Mesothelial cell of epicardium (in vitro differentiated cells): Measurements from ENCODE around the gene H6PD. TPM values are rescaled to one million over a fixed set of nuclear protein-coding genes. Genes with fewer than 3 reads are reported as not detected.

ENCODE experiments used
- DNase-seq, 2 experiments: peaks; one replicate each; pipeline ENCODE4 v3.0.0; 2021; ENCODE audit warnings: low spot score in 2 of 2; ENCODE audit not compliant: unreplicated experiment in 2 of 2
- H3K27ac Mint-ChIP-seq: 2 replicates; pipeline ENCODE4 v1.8.0; 2021; ENCODE audit warnings: mixed read lengths
- H3K27me3 Mint-ChIP-seq: 2 replicates; pipeline ENCODE4 v1.8.0; 2021; ENCODE audit warnings: low read depth, mixed read lengths
- H3K36me3 Mint-ChIP-seq: 2 replicates; pipeline ENCODE4 v1.8.0; 2021; ENCODE audit warnings: mixed read lengths
- H3K4me1 Mint-ChIP-seq: 2 replicates; pipeline ENCODE4 v1.8.0; 2021; ENCODE audit warnings: mixed read lengths
- H3K4me3 Mint-ChIP-seq: 2 replicates; pipeline ENCODE4 v1.8.0; 2021; ENCODE audit warnings: mild to moderate bottlenecking, moderate library complexity, mixed read lengths
- H3K9me3 Mint-ChIP-seq: 2 replicates; pipeline ENCODE4 v1.8.0; 2021; ENCODE audit warnings: mixed read lengths
- CTCF ChIP-seq: fragments of 200-600 bp; sonication (generic); IDR thresholded peaks from one replicate; pipeline ENCODE4 v1.5.0; 2021; ENCODE audit warnings: antibody characterized with exemption; ENCODE audit not compliant: unreplicated experiment
- total RNA-seq: library from RNA; stranded (reverse); gene quantifications from 3 replicates; pipeline ENCODE4 v1.2.1, GENCODE V29; 2021

The H6PD gene
- total RNA-seq, 1 donor from 2014 or later, result 73.1 TPM

GRCh38 chr1:9311029-9311428, 76.5 kb downstream of the H6PD start:
- DNase-seq, result no peak
- H3K4me1 Mint-ChIP-seq, result peaks cover 18% of the 10 kb centered on the region
- peak overlapping the region; percentile 72 for H3K27ac Mint-ChIP-seq
- H3K4me3 Mint-ChIP-seq, result no peak overlapping the region
- no peaks in the 10 kb centered on the region for H3K27me3 Mint-ChIP-seq
- H3K9me3 Mint-ChIP-seq, result no peaks in the 10 kb centered on the region
- H3K36me3 Mint-ChIP-seq, result no peaks in the 10 kb centered on the region
- no peak for TF ChIP-seq CTCF

- peak overlapping the region; percentile 72 for H3K27ac Mint-ChIP-seq
- no peaks in the 10 kb centered on the region for H3K36me3 Mint-ChIP-seq
- H3K4me3 Mint-ChIP-seq, result no peak overlapping the region
- peaks cover 18% of the 10 kb centered on the region for H3K4me1 Mint-ChIP-seq
- DNase-seq, result no peak
- TF ChIP-seq CTCF, result no peak
- no peaks in the 10 kb centered on the region for H3K9me3 Mint-ChIP-seq
- no peaks in the 10 kb centered on the region for H3K27me3 Mint-ChIP-seq
These were observed 76.9 kb downstream of the H6PD start for GRCh38 chr1:9311479-9311878.

- Mint-ChIP-seq H3K9me3 (no peaks in the 10 kb centered on the region), H3K27ac (peak overlapping the region; percentile 34), H3K27me3 (no peaks in the 10 kb centered on the region), H3K36me3 (no peaks in the 10 kb centered on the region), H3K4me3 (no peak overlapping the region), H3K4me1 (peaks cover 17% of the 10 kb centered on the region)
- no peak for DNase-seq
- no peak for TF ChIP-seq CTCF
These were observed 77.7 kb downstream of the H6PD start for GRCh38 chr1:9312168-9312720.

- DNase-seq, result no peak
- Mint-ChIP-seq H3K27me3 (no peaks in the 10 kb centered on the region), H3K4me3 (no peak overlapping the region), H3K27ac (peak overlapping the region; percentile 22), H3K36me3 (no peaks in the 10 kb centered on the region), H3K9me3 (no peaks in the 10 kb centered on the region), H3K4me1 (peaks cover 20% of the 10 kb centered on the region)
- no peak for TF ChIP-seq CTCF
These were observed 79.0 kb downstream of the H6PD start for GRCh38 chr1:9313576-9313975.

- Mint-ChIP-seq H3K27ac (no peak overlapping the region), H3K27me3 (no peaks in the 10 kb centered on the region), H3K36me3 (no peaks in the 10 kb centered on the region), H3K4me3 (no peak overlapping the region), H3K4me1 (peaks cover 22% of the 10 kb centered on the region), H3K9me3 (no peaks in the 10 kb centered on the region)
- no peak for DNase-seq
- TF ChIP-seq CTCF, result no peak
These were observed 79.5 kb downstream of the H6PD start for GRCh38 chr1:9314111-9314510.
